ENCODE data around the gene ZNF609.

GRCh38 chr15:64438653-64439447 is 21.5 kb upstream of the ZNF609 start:
- TF ChIP-seq CTCF (IDR thresholded peaks at IDR 0.05) (no peak), POLR2A (IDR thresholded peaks at IDR 0.05) (no peak)
